Fibroblast of skin of right biceps (primary cell): Measurements from ENCODE around the gene SPRN.
A peak's percentile ranks its signal among the peaks of the same experiment; 100 is the strongest.
"Not testable (repeated sequence)": the region's sequence is repeated elsewhere in the genome, so short reads cannot be mapped to it uniquely, and the experiment has no call there.

Experiments
- DNase-seq: peaks from one replicate; pipeline ENCODE4 v3.0.0-alpha.2; 2013

Gene SPRN

GRCh38 chr10:133383551-133383950, 40.9 kb downstream of the SPRN start:
- no peak for DNase-seq

- DNase-seq: no peak
Observed at GRCh38 chr10:133381036-133381435, 43.4 kb downstream of the SPRN start.

GRCh38 chr10:133379801-133380666, 44.4 kb downstream of the SPRN start:
- DNase-seq: no peak

- peak; percentile 48 for DNase-seq
Observed at GRCh38 chr10:133379152-133379800, 45.1 kb downstream of the SPRN start, which contains the start of gene PAOX. Gene PAOX (plus strand): TSS chr10:133379262. CDS start chr10:133379317, 55 bp downstream.

- DNase-seq: peak; percentile 41
Observed at GRCh38 chr10:133378251-133379096, 46.0 kb downstream of the SPRN start.

- DNase-seq: no peak
Observed at GRCh38 chr10:133377818-133378250, 46.6 kb downstream of the SPRN start.

- DNase-seq: no peak
Observed at GRCh38 chr10:133377025-133377817, 47.2 kb downstream of the SPRN start.

GRCh38 chr10:133376183-133376582, 48.2 kb downstream of the SPRN start:
- DNase-seq: not testable (repeated sequence)

- no peak for DNase-seq
Observed at GRCh38 chr10:133375357-133376115, 48.9 kb downstream of the SPRN start.

- peak; percentile 90 for DNase-seq
Observed at GRCh38 chr10:133373174-133374090, 51.0 kb downstream of the SPRN start, which contains the start of gene ECHS1. Gene ECHS1 (minus strand): TSS chr10:133373354. CDS start chr10:133373333, 21 bp downstream.

GRCh38 chr10:133372507-133372906, 51.9 kb downstream of the SPRN start:
- DNase-seq: no peak
